Right renal pelvis (tissue), 4 donors: ENCODE results near the gene ECI1. TPM values are rescaled to one million over a fixed set of nuclear protein-coding genes. Genes with fewer than 3 reads are reported as not detected.
A peak's percentile ranks its signal among the peaks of the same experiment; 100 is the strongest.
"Not testable (repeated sequence)": the region's sequence is repeated elsewhere in the genome, so short reads cannot be mapped to it uniquely, and the experiment has no call there.

Experiments
- DNase-seq, 4 donors: peaks; one replicate each; pipeline ENCODE4 v3.0.0-alpha.2; 2013; ENCODE audit warnings: low read depth in 4 of 4, low spot score in 3 of 4, missing footprints in 1 of 4
- polyA plus RNA-seq, 4 donors: library from polyadenylated mRNA; unstranded; fragments of 120-200 nt; gene quantifications; one replicate each; pipeline ENCODE4 v1.2.1, GENCODE V29; 2013; ENCODE audit not compliant: insufficient read length in 4 of 4

Gene ECI1
- polyA plus RNA-seq, 4 donors: 57.6 to 101 (median 69.3) TPM

- no peak for DNase-seq
These were observed 37.3 kb downstream of the ECI1 start for GRCh38 chr16:2213817-2214718.

- DNase-seq: no peak
These were observed 38.7 kb downstream of the ECI1 start for GRCh38 chr16:2212362-2213324.

DNA sequence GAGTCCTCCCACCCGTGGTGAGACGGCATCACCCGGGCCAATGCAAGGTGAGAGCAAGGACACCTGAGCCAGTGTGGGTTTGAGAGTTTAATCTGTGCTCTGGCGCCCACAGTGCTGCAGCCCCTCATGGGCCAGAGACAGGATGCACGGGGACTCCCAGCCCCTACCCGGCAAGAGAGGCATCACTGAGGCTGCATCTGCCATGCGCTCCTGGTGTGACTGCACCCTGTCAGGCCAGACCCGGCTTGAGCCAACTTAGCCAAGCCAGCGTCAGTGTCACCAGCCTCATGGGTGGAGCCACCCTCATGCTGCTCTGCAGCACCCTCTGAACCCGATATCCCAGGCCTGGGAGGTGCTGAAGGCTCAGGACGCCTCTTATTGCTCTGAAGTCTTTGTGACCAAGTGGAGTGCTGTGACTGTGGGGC lies 39.5 kb downstream of the ECI1 start:
- DNase-seq: no peak

DNA sequence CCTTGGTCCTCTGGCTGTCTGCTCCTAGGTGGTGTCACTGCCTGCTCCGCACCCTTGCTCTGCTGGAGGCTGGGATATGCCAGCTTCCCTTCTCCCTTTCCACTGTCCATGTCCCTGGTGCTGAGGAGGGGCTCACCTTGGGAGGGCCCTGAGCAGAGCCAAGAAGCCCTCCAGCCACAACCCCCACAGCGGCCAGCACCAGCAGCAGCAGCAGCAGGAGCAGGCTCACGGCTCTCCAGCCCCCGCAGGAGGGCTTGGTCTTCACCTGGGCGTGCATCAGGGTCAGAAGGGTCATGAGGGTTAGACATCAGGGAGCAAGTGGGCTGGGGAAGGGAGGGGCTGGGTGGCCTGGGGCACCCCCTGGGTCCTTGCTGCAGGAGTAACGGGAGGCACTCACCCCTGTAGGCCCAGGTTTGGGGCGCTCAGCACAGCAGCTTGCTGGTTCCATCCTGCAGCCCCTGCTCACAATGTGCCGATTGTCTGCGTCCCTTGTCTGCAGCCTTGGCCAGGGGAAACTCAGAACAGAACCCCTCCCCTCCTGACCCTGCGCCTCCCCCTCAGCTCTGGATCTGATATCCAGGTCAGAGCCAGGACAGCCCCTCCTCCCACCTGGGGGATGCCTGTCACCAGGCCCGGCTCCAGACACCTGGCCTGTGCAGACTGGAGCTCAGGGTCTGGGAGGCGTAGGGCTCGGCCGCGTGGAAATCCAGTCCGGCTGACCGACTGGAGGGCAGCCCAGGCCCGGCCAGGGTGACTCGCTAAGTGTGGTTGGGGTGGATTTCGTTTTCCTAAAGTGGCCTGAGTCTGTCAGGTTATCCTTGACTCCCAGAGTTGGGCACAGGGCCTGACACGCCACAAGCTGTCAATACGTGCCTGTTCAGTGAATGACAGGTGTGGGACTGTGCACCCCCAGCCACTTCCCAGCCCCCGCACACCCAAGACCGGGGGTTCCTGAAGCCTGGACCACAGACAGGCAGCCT lies 40.7 kb downstream of the ECI1 start, which contains the start of gene BRICD5:
TSS of gene BRICD5 (minus strand) at position 478 of the 980 bp plus-strand sequence. CDS start at position 448, 30 bp downstream.
- DNase-seq: no peak

- DNase-seq: no peak
These were observed 41.4 kb downstream of the ECI1 start for GRCh38 chr16:2210009-2210332.

DNA sequence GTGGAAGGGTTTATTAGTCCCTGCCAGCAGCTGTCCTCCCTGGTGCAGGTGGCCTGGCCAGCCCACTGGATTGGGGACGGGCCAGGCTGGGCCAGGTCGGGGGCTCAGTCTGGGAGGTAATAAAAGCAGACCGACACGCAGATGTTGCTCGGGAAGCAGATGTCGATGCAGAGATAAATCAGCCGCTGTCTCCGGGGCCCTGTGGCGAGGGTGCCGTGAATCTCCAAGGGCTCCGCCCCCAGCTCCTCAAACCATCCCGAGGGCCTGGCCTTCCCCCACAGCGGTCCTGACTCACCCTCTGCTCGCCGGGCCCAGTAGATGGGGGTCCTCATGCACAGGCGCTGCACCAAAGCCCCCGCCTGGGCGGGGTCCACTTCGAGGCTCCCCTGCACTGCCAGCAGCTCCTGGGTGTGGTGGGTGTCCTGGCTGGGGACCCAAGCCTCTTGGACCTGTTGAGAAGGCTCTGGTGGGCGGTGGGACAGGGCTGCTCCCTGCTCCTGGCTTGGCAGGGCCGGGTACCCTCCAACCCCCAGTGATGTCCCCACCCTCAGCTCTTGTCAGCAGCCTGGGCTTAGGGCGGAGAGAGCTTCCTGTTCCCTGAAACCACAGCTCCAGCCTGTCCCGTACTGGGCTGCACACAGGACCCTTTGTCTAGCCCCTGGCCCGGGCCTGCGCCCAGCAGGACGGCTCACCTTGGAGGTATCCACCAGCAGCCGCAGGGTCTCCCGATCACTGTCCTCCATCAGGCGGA lies 42.0 kb downstream of the ECI1 start:
- no peak for DNase-seq

- no peak for DNase-seq
These were observed 42.6 kb downstream of the ECI1 start for GRCh38 chr16:2208772-2209171.

- DNase-seq: no peak
These were observed 43.1 kb downstream of the ECI1 start for GRCh38 chr16:2208308-2208707.

- DNase-seq: no peak
These were observed 43.5 kb downstream of the ECI1 start for GRCh38 chr16:2207872-2208271.

DNA sequence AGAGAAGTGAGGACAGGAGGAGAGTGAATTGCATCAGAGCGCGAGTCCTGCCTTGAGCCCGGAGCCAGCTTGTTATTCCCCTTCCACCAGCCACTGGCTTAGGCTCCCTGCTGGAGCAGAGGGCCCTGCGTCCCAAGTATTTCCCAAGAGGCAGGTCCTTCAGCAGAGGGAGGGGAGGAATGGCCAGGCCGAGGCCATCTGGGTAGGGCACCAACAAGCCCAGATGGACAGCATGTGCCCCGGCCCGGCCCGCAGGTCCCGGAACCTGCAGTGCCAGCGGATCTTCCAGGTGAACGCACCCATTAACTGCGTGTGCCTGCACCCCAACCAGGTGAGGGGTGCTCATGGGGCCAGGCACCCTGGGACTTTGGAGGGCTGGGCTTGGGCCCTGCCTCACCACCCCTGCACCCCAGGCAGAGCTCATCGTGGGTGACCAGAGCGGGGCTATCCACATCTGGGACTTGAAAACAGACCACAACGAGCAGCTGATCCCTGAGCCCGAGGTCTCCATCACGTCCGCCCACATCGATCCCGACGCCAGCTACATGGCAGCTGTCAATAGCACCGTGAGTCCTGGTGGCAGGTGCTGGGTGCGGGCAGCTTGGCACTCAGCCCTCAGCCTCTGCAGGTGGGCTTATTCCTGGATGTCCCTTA lies 44.5 kb downstream of the ECI1 start:
- no peak for DNase-seq

DNA sequence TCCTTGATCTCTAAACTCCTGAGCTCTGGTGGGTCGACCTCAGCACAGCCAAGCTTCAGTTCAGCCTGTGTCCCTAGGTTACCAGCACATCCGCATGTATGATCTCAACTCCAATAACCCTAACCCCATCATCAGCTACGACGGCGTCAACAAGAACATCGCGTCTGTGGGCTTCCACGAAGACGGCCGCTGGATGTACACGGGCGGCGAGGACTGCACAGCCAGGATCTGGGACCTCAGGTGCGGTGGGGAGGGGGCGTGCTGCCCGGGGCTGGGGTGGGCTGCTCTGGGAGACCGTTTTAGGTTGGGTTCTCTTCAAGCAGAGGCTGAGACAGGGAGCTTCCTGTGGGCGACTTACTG lies 45.0 kb downstream of the ECI1 start:
- no peak for DNase-seq

DNA sequence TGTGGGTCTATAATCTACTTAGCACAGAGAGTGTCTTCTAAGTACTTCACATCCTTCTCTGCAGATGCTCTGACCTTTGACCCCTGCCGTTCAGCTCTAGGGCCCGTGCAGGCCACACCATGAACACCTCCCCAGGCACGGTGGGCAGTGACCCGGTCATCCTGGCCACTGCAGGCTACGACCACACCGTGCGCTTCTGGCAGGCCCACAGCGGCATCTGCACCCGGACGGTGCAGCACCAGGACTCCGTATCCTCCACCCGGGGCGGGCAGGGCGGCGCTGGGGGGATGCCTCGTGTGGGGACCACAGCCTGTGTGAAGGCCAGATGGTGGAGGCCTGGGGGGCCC lies 45.4 kb downstream of the ECI1 start:
- no peak for DNase-seq

DNA sequence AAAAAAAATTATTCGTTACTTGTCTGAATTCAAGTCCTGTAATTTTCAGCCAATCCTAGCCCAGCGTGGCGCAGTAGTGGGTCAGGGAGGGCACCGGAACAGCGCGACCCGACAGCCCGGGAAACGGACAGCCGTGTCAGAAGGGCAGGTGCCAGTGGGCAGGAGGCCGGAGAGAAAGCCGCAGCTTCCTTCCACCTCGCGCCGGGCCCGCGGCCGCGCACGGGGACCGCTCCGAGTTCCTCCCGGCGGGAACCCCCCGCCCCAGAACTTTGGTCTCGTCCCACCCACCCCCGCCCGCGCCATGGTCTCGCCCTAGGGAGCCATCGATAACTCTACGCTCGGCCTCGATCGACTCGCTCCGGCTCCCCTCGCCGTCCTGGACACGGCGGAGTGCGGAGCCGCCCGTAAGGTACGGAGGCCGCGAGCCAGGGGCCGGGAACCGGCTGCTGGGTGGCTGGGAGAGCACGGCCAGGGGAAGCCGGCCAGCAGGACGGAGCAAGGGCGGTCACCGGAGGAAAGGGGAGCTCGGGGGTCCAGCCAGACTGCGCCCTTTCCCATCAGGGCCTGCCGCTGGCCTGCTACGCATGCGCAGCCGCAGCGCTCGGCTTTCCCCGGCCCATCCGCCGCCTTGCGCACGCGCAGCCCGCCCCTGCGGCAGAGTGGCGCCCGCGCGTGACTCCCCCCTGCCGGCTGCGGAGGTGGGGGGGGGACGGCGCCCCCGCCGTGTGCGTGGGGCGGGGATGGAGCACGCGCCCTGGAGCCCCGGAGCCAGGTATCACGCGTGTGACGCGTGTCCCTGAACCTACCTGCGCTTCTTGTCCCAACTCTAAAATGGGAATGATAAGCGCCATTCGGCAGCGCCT lies 46.1 kb downstream of the ECI1 start, which contains the start of gene MLST8:
TSS of gene MLST8 (plus strand) at position 351 of the 863 bp plus-strand sequence. CDS start 632 bp downstream, outside the sequence.
- DNase-seq: peak; percentile 76 to 93 (median 78)

- no peak for DNase-seq
These were observed 46.8 kb downstream of the ECI1 start for GRCh38 chr16:2204416-2205103.

DNA sequence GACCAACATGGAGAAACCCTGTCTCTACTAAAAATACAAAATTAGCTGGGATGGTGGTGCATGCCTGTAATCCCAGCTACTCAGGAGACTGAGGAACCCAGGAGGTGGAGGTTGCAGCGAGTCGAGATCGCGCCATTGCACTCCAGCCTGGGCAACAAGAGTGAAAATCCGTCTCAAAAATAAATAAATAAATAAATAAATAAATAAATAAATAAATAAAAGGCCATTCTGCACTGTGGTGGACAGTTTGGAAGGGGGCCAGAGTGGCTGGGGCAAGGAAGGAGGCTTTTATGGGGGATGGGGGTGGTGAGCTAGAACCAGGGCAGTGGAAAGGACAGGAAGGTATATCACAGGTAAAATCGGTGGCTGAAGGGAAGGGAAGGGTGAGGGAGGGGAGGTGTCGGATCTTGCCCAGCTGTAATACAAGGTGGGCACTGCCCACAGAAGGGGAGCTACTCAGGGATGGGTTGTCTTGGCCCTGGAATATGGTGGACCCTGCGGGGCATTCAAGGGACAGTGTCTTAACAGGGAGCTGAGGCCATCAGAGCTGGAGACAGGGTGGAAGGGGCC lies 48.2 kb downstream of the ECI1 start:
- DNase-seq: not testable (repeated sequence)

GRCh38 chr16:2200313-2200712 lies 51.1 kb downstream of the ECI1 start:
- DNase-seq: no peak

DNA sequence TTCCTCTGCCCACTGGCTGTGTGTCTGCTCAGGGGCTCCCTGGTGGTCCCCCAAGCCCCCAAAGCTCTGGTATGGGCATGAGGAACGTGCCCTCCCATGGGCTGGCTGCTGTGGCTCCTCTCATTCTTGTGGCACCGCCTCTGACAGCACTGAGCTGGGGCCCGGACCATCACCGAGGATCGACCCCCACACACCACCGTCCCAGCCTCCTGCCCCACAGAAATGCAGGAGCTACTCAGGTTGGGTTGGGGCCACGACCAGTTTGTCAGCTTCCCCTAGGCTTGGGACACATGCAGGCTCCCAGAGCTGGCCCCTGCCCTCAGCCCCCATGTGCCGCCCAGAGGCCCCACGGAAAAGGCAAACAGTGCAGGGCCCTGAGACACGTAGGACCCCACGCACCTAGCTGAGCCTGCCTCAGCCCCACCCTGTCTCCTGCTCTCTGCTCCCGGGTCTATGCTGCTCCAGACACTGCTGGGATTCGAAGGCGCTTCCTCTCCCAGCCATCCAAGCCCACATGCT lies 51.7 kb downstream of the ECI1 start:
- no peak for DNase-seq
